ENCODE measurements around the gene KMT2B. TPM values are rescaled to one million over a fixed set of nuclear protein-coding genes. Genes with fewer than 3 reads are reported as not detected.
"Not testable (repeated sequence)": the region's sequence is repeated elsewhere in the genome, so short reads cannot be mapped to it uniquely, and the experiment has no call there.

Gene KMT2B
- 8.0 and 9.6 TPM in 2 replicates for total RNA-seq (2014; rRNA removed; shearing (Covaris generic))

- peak; percentile 89 for DNase-seq (ENCODE audit: low spot score)
Observed at GRCh38 chr19:35717665-35718344, at the start of gene KMT2B. KMT2B (plus strand) TSS chr19:35718003; CDS start chr19:35718019, 16 bp downstream.

GRCh38 chr19:35669566-35669965, 48.2 kb upstream of the KMT2B start:
- DNase-seq (ENCODE audit: low spot score) = no peak

- DNase-seq (ENCODE audit: low spot score) = no peak
Observed at GRCh38 chr19:35669974-35670373, 47.8 kb upstream of the KMT2B start.

GRCh38 chr19:35670686-35671085, 47.1 kb upstream of the KMT2B start:
- no peak for DNase-seq (ENCODE audit: low spot score)

- DNase-seq (ENCODE audit: low spot score) = peak; percentile 11
Observed at GRCh38 chr19:35671818-35672217, 46.0 kb upstream of the KMT2B start.

GRCh38 chr19:35673121-35673804, 44.5 kb upstream of the KMT2B start:
- DNase-seq (ENCODE audit: low spot score) = peak; percentile 73

GRCh38 chr19:35675589-35676140, 42.1 kb upstream of the KMT2B start:
- no peak for DNase-seq (ENCODE audit: low spot score)

- DNase-seq (ENCODE audit: low spot score) = no peak
Observed at GRCh38 chr19:35689836-35690235, 28.0 kb upstream of the KMT2B start.

GRCh38 chr19:35691106-35691505, 26.7 kb upstream of the KMT2B start:
- DNase-seq (ENCODE audit: low spot score) = not testable (repeated sequence)

- DNase-seq (ENCODE audit: low spot score) = no peak
Observed at GRCh38 chr19:35692010-35692409, 25.8 kb upstream of the KMT2B start.

- DNase-seq (ENCODE audit: low spot score) = no peak
Observed at GRCh38 chr19:35693422-35693821, 24.4 kb upstream of the KMT2B start.

- DNase-seq (ENCODE audit: low spot score) = peak; percentile 90
Observed at GRCh38 chr19:35693835-35694599, 23.8 kb upstream of the KMT2B start.

- no peak for DNase-seq (ENCODE audit: low spot score)
Observed at GRCh38 chr19:35695895-35696422, 21.8 kb upstream of the KMT2B start.

- no peak for DNase-seq (ENCODE audit: low spot score)
Observed at GRCh38 chr19:35696835-35697234, 21.0 kb upstream of the KMT2B start.

- peak; percentile 98 for DNase-seq (ENCODE audit: low spot score)
Observed at GRCh38 chr19:35702223-35703012, 15.4 kb upstream of the KMT2B start.

- no peak for DNase-seq (ENCODE audit: low spot score)
Observed at GRCh38 chr19:35703343-35703742, 14.5 kb upstream of the KMT2B start.

- DNase-seq (ENCODE audit: low spot score) = no peak
Observed at GRCh38 chr19:35704218-35704617, 13.6 kb upstream of the KMT2B start, which contains the start of gene ZBTB32. ZBTB32 (plus strand) TSS chr19:35704558; CDS start chr19:35714627, 10,069 bp downstream.

- no peak for DNase-seq (ENCODE audit: low spot score)
Observed at GRCh38 chr19:35708391-35708790, 9.4 kb upstream of the KMT2B start.

GRCh38 chr19:35710784-35711723, 6.7 kb upstream of the KMT2B start:
- DNase-seq (ENCODE audit: low spot score) = no peak
